ENCODE results near the gene ADK.
"Not testable (repeated sequence)": the region's sequence is repeated elsewhere in the genome, so short reads cannot be mapped to it uniquely, and the experiment has no call there.

ADK gene

DNA sequence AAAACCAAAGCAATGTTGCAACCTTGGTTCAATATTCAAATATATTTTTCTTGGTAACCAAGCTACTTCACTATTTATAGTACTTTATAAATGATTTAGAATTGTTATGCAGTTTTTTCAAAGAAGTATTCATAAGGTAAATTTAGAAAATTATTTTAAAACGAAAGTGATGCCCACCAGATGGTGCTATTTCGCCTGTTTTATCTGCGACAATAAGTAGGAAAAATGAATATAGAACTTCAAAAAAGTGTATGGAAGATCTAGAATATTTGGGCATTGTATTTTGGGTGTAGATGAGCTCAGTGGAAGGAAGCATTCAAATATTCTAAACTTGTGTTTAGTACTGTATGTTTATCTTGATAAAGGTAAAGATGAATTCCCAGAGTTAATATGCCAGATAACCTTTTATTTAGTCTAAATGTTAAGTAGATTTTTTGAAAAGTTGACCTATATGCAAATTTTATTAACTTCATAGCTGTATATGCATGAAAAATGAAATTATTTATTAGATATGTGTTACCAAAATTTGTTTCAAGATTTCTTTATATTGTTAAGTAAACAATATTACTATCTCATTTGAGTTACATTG lies 93.2 kb downstream of the ADK start:
- DNase-seq, result no peak

DNA sequence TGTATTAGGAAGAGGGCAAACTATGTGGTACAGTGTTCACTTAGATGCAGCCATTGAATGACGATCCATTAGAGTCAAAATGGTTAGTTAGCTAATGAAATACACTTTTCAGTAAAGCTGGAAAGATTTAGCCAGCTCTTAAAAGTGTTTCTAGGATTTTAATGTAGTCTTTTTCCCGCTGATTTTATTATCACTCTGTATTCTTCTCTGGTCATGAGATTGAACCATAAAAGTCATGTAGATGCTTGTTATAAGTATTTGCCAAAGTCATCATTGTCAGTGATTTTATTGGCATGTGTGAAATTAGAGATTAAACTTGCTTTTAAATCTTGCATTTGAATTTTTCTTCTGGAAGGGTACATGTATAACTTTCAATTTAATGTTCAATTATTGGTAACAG lies 93.8 kb downstream of the ADK start:
- no peak for DNase-seq

DNA sequence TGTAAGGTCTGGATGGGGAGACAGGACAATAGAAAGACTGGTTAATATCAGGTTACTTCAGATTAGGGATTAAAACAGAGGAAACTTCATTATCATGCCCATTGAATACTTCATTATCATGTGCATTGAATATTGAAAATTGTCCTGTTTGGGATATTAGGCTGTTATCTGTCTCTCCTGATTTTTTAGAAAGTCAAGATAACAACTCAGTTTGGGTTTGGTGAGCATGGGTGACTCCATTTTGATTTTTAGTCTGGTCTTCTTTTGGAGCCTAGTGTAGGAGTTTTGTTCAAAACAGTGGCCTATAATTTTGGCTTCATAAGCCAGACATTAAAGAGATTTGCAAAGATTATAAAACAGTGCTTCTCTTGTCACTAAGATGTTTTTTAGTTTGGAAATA lies 95.5 kb downstream of the ADK start:
- DNase-seq, result no peak

DNA sequence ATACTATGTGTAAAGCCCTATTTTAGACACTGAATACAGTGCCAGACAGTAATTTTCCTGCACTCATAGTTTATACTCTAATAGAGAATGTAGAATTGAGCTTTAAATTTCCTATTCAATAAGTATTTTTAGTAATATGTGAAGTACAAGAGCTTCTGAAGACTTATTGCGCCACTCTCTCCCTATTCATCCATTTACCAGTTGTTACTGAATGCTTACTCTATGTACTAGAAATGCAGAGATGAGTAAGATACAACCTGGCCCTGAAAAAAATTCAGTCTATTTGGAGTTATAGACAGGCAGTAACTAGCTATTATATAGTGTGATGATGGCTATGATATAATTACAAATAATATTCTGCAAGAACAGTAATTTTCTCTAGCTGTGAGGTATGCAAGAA lies 98.8 kb downstream of the ADK start:
- DNase-seq, result no peak

DNA sequence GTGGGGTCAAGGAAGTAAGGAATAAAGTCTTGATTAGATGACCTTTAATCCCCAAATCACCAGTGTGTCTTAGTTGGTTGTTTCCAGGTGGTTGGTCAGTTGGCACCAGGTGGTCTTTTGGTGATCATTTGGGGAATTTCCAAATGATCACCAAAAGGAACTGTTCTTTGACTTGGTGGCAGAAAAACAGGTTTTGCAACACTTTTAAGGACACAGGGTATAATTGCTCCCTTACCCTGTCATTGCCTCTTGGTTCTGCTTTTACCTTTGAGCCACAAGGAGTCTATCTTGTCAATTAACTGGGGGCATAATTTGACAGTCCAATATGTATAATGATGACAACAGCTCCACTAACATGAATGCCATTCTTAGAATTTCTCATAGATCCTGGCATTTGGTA lies 104.2 kb downstream of the ADK start:
- DNase-seq, result no peak

DNA sequence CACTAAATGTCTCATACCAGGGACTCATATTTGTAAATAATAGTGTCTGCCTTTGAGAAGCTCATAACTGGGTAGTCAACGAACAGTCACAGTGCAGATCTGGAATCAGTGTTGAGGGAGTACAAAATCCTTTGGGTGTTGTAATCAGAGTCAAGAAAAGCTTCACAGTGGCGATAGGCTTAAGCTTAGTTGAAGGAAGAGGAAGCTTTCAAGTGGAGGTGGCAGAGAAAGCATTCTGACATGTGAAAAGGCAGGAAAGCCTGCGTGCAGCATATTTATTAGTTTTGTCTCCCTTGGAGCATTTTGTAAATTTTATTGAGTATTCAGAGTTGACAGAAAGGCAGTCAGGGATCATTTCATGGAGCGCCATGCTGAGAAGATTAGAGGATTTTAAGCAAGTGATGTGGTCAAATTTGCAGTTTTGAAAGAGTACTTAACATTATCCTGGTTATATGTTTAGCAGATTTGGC lies 104.9 kb downstream of the ADK start:
- no peak for DNase-seq

DNA sequence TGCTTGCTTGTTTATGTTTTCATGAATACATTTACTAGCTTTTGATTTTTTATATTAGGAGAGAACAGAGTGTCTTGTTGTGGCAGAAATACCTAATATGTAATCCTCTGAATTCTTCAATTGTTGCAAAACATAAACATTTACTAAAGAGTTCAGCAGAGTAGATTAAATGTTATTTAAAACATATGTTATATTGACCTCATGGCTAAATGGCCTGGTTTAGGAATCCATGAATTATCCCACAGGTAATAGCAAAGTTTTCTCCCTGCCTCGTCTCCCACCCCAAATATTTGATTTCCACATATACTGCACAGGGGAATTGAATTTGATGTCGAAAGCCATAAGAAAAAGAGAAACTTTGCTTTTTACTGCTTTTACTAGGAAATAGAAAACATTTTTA lies 111.8 kb downstream of the ADK start:
- no peak for DNase-seq

DNA sequence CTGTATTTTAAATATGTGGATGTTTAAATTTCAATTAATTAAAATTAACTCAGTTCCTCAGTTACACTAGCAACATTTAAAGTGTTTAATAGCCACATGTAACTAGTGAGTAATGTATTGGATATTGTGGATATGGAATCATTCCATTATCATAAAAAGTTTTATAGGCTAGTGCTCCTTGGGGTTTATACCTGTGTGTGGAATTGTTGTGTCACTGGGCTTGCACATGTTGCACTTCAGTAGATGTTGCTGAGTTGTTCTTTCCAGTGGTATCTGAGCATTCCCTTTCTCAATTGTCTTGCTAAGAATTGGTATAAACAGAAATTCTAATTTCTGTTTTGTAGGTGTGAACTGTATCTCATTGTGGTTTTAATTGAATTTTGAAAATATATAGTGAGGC lies 113.0 kb downstream of the ADK start:
- DNase-seq, result no peak

DNA sequence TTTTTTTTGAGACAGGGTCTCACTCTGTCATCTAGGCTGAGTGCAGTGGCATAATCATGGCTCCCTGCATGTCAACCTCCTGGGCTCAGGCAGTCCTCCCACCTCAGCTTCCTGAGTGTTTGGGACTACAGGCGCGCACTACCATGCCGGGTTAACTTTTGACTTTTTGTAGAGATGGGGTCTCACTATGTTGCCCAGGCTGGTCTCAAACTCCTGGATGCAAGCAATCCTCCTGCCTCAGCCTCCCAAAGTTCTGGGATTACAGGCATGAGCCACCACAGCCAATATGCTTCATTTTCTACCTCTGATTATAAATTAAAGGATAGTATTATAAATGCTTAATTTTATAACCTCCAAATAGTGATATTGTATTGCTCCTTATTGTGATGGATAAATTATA lies 121.3 kb downstream of the ADK start:
- no peak for DNase-seq

DNA sequence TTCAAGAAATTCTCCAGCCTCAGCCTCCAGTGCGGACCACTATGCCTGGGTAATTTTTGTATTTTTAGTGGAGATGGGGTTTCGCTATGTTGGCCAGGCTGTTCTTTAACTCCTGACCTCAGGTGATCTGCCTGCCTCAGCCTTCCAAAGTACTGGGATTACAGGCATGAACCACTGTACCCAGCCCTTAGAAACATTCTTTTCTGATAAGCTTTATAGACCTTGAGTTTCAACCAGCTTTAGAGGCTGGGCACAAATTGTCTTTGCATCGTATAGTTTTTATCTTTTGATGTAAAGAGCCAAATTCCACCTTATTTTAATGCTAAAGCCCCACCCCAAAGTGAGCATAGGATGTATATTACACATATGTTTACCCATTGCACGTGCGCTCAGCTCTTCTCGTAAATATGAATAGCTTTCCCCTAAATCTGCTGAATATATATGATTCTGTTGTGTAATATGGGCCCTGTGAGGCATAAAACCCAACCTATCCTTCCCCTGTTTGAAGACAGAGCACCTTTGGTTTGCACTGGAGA lies 124.8 kb downstream of the ADK start:
- DNase-seq, result no peak

DNA sequence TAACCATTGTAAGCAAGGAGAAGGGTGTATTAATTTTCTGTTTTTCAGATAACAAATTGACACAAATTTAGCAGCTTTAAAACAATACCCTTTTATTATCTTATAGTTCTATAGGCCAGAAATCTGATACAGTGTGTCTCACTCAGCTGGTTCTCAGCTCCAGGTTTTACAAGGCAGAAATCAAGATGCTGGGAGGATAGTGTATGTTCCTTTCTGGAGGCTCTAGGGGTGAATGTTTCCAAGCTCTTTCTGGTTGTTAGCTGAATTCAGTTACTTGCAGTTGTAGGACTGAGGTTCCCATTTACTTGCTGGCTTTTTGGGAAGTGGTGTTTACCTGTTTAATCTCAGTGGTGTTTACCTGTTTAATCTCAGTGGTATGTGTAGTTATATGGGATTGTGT lies 125.4 kb downstream of the ADK start:
- no peak for DNase-seq

DNA sequence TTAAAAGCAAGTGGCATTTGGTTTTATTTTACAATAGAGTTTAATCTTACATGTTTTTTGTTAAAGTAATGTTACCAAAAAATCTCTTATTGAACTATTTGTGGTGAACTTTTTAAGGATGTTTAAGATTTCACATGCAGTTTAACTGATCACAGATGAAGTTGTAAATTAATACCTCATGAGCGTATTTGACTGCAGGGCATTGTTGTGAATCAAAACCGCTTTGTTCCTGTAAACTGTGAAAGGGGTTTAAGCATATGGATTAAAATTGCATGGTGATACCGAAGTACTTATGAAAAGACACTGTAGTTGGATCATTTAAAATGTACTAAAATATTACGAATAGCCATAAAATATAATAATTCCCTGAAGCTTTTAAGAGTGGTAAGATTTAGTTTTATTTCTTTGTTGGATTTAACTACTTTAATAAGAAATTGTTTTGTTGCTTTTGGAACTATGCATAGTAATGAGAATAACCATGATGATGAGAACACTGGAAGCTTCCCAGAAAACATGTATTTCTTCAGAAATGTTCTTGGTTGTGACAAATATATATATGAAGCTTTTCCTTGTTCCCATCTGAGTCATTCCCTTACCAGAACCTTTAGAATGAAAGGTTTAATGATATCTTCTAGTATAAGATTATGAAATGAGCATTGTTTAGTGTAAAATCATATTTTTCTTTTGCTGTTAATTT lies 131.3 kb downstream of the ADK start:
- DNase-seq, result no peak

DNA sequence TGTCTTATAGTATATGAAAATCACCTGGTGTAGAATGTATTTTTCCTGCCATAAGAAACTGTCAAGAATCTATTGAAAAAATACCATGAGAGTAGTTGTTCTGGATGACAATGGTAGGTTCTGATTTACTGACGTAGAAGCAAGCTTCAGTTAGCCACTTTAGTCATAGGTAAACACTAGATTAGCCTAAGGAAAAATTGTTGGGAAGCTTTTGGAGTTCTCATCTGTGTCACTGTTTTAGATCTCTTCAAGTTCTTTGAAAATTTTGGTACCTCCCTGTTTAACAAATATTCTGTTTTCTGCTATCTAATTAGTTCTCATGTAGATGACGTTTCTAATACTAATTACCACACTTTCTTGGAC lies 131.8 kb downstream of the ADK start:
- DNase-seq, result no peak

DNA sequence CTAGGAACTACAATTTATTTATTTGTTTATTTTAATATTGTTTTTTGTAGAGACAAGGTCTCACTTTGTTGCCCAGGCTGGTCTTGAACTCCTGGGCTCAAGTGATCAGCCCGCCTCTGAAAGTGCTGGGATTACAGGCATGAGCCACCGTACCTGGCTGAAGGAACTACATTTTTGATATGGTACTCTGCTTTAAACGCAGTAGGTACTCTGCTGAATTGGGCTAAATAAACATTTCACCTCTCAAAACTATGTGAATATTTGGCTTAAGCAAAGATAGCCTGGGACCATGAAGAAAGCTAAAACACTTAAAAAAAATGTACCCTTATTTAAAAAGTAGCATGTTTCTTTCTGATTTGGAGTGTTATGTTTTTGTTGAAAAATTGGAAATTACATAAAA lies 138.2 kb downstream of the ADK start:
- DNase-seq, result no peak

DNA sequence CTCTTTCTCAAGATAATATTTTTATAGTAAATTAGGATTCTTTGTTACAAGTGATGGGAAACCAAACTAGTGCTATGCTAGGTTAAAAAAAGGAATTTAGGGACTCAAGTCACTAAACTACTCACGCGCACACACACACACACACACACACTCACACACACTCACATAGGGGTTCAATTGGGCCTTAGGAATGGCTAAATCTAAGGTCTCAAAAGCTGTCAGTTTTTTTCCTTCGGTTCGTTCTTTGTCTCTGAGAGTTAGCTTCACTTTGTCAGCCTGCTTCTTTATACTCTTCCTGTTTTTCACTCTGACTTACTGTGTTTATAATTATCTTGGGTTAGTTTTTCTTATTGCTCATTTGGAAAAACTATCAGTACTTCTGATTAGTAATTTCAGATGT lies 138.9 kb downstream of the ADK start:
- no peak for DNase-seq

DNA sequence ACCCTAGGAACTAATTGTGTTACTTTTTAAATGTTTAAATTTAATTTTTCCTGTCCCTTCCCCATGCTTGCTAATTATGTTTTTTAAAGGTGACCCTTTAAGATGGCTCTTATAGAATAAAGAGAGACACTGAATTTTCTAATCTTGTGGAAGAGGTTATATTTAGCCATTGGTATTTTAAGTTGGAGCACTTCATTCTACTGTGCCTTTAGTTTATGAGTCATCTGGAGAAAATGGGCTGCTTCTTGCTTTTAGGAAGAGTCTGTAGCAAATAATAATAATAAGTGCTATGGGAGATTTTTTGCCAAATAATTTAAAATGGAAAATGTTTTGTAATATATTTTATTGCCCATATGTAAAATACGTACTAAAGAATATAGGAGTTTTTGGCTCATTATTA lies 139.7 kb downstream of the ADK start:
- no peak for DNase-seq

DNA sequence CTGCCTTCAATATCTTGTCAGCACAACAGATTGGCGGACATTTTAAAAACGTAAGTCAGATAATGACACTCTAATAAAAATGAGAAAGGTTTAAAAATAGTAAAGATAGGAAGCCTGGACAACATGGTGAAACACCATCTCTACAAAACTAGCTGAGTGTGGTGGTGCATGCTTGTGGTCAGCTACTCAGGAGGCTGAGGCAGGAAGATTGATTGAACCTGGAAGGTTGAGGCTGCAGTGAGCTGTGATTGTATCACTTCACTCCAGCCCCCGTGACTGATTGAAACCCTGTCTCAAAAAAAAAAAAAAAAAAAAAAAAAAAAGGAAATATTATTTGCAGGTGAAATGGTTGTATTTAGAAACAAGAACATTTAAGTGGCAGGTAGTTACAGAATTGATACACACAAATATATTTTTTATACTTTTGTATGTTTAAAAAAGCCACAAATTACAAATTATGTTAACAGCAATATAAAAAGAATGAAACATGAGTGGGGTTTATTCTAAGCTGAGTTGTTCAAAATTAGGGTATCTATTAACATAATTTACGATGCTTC lies 141.9 kb downstream of the ADK start:
- no peak for DNase-seq

DNA sequence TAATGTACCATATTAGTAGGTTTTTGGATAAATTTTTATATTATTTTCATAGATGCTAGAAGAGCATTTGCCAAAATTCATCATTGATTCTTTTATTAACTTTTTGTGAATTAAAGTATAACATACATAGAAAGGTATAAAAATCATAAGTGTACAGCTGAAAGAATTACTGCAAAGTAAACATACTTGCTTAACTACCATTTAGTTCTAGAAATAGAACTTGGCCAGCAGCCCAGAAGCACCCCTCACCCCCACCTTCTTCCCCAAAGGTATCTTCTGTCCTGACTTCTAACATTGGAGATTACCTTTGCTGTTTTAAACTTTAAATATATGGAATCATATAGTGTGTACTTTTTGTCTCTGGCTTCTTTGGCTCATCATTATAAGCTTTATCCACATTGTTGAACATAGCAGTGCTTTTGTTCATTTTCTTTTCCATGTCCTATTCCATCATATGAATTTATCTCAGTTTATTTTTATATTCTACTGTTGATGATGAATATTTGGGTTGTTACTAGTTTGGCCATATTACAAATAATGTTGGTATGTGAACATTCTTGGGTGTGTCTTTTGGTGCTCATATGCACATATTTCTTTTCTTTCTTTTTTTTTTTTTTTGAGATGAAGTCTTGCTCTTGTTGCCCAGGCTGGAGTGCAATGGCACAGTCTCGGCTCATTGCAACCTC lies 142.8 kb downstream of the ADK start:
- DNase-seq, result no peak

DNA sequence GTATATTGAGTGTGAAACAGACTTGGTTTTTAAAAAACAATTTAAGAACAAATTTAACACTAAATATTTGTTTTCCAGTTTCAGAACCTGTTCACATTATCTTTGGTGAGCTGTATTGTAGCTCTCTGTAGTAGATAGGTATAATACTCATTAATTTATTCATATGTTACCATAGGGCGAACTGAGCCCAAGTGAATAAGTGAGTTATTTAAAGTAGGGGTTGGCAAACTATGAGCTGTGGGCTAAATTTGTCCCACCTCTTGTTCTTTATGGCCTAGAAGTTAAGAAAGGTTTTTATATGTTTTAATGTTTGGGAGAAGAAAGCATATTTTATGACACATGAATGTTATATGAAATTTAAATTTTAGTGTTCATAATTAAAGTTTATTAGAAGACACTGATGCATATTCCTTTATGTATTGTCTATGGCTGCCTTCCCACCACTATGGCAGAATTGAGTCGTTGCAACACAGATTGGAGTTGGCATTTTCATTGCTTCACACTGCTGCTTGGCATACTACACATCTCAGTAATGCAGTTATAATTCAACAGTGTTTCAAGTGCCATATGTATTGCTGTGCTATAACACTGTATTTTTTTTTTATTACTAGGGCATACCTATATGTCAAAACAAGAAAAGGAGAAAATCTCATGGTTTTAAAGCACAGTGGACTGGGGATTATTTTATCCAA lies 146.5 kb downstream of the ADK start:
- DNase-seq, result no peak

DNA sequence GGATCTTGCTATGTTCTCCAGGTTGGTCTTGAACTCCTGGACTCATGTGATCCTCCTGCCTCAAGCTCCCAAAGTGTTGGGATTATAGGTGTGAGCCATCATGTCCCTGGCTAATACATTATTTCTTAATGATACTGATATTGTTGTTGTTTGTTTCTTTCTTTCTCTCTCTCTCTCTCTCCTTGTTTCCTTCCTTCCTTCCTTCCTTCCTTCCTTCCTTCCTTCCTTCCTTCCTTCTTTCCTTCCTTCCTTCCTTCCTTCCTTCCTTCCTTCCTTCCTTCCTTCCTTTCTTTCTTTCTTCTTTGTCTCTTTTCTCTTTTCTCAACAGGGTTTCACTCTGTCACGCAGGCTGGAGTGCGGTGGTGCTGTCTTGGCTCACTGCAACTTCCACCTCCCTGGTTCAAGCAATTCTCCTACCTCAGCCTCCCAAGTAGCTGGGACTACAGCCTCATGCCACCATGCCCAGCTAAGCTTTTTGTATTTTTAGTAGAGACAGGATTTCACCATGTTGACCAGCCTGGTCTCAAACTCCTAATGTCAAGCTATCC lies 149.1 kb downstream of the ADK start:
- not testable (repeated sequence) for DNase-seq

DNA sequence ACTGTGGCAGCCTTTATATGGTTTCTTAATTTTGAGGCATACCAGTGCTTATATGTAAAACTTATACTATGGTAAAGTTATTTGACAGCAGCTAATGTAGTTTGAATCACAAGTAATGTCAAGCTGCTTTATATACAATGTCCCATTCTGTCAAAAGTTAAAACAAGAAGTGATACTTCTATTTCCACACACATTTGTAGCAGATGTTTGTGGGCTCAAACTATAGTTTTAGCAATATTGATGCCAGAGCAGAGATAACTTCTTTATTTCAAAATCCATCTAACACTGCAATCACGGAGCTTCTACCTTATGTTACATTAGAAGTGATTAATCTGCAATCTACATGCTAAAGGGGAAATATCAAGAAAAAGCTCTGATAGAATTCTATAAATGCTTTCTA lies 149.6 kb downstream of the ADK start:
- no peak for DNase-seq

DNA sequence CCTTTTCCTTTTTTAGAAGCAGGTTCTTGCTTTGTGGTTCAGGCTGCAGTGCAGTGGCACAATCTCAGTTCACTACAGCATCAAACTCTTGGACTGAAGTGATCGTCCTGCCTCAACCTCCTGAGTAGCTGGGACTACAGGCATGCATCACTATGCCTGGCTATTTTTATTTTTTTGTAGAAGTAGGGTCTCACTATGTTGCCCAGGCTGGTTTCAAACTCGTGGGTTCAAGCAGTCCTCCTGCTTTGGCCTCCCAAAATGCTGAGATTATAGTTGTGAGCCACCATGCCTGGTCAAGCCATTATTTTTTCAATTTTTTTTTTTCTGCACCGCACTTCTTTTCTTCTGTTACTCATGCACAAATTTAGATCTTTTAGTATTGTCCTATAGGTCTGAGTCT lies 154.7 kb downstream of the ADK start:
- DNase-seq, result no peak

All from activated effector memory CD4-positive, alpha-beta T cell treated with anti-CD3 and anti-CD28 coated beads, Interleukin-2, amount 50 U/mL, for 16 hours (primary cell).